K562 (cell line): ENCODE measurements around the gene CYSTM1. TPM values are rescaled to one million over a fixed set of nuclear protein-coding genes. Genes with fewer than 3 reads are reported as not detected.

ENCODE experiments used
- CEBPG ChIP-seq, 3 experiments: fragments of 200-800 bp in 1 of 3; sonication (Bioruptor generic) in 1 of 3; sonication (generic) in 1 of 3; formaldehyde crosslinking in 1 of 3; IDR thresholded peaks in 2 of 3; conservative IDR thresholded peaks in 1 of 3; 2 replicates each; pipeline versions ENCODE4 v1.6.1 to v1.8.0; 2016 to 2022; ENCODE audit warnings: missing compliant biosample characterization in 2 of 3, missing genetic modification characterization in 2 of 3, mild to moderate bottlenecking in 1 of 3, missing genetic modification reagents in 1 of 3
- CTCFL ChIP-seq: IDR thresholded peaks from 2 replicates; pipeline ENCODE4 v1.6.1; 2011; ENCODE audit warnings: borderline replicate concordance, low read depth, mild to moderate bottlenecking, moderate library complexity, low read length; ENCODE audit not compliant: insufficient read depth, poor library complexity, severe bottlenecking
- DMBX1 ChIP-seq: fragments of 250-450 bp; sonication (Bioruptor Pico); IDR thresholded peaks from 2 replicates; pipeline ENCODE4 v1.8.0; 2022; ENCODE audit warnings: inconsistent platforms, mild to moderate bottlenecking, moderate library complexity, borderline replicate concordance
- ELF2 ChIP-seq: fragments of 250-450 bp; sonication (Bioruptor Pico); IDR thresholded peaks from 2 replicates; pipeline ENCODE4 v1.5.0; 2021; ENCODE audit warnings: mild to moderate bottlenecking
- ESRRA ChIP-seq: fragments of 450-650 bp; IDR thresholded peaks from 2 replicates; pipeline ENCODE4 v1.6.1; 2014; ENCODE audit warnings: low read depth, mild to moderate bottlenecking, moderate library complexity, borderline replicate concordance
- JUND ChIP-seq, 2 experiments: IDR thresholded peaks; 2 replicates in 1 of 2; 3 replicates in 1 of 2; pipeline ENCODE4 v1.6.1; 2011; ENCODE audit warnings: borderline replicate concordance in 2 of 2, low read depth in 2 of 2, low read length in 2 of 2, improper control_type of control experiment in 1 of 2, missing biosample characterization in 1 of 2, missing genetic modification characterization in 1 of 2, missing genetic modification reagents in 1 of 2
- KLF10 ChIP-seq: fragments of 250-450 bp; sonication (Bioruptor Pico); IDR thresholded peaks from 2 replicates; pipeline ENCODE4 v1.6.1; 2021; ENCODE audit warnings: matching md5 sums
- NR0B1 ChIP-seq: fragments of 450-650 bp; IDR thresholded peaks from one replicate; pipeline ENCODE4 v1.6.1; 2018; ENCODE audit warnings: mild to moderate bottlenecking, moderate library complexity; ENCODE audit not compliant: partially characterized antibody
- NR1H2 ChIP-seq: sonication (generic); formaldehyde crosslinking; IDR thresholded peaks from 2 replicates; pipeline ENCODE4 v1.4.0; 2020; ENCODE audit warnings: mild to moderate bottlenecking, missing genetic modification reagents
- PBX2 ChIP-seq, 2 experiments: IDR thresholded peaks in 1 of 2; conservative IDR thresholded peaks in 1 of 2; 2 replicates each; pipeline ENCODE4 v1.6.1; 2016; ENCODE audit warnings: low read depth in 2 of 2, mild to moderate bottlenecking in 1 of 2, missing compliant biosample characterization in 1 of 2, missing genetic modification characterization in 1 of 2, moderate library complexity in 1 of 2
- RBM22 ChIP-seq: fragments of 200-400 bp; formaldehyde crosslinking; IDR thresholded peaks from 2 replicates; pipeline ENCODE4 v1.6.1; 2018; ENCODE audit warnings: low read length, low read depth; ENCODE audit not compliant: poor library complexity, severe bottlenecking
- RERE ChIP-seq: sonication (generic); formaldehyde crosslinking; IDR thresholded peaks from 2 replicates; pipeline ENCODE4 v1.8.0; 2023; ENCODE audit warnings: missing genetic modification reagents, mild to moderate bottlenecking, borderline replicate concordance
- SRF ChIP-seq, 2 experiments: fragments of 250-450, 450-650 bp in 1 of 2; sonication (Bioruptor Pico) in 1 of 2; sonication (generic) in 1 of 2; formaldehyde crosslinking; IDR thresholded peaks; 2 replicates each; pipeline versions ENCODE4 v1.5.0 to v1.5.1; 2020 to 2022; ENCODE audit warnings: mild to moderate bottlenecking in 1 of 2, missing genetic modification reagents in 1 of 2
- polyA plus RNA-seq, 8 experiments: library from polyadenylated mRNA; depleted of rRNA in 4 of 8; stranded (reverse) in 5 of 8; unstranded in 3 of 8; fragments of >200 nt; fragmentation: Nextera tagmentation in 2 of 8; fragmentation: Illumina TruSeq in 1 of 8; extraction: Ambion mirVana in 2 of 8; extraction: Trizol in 1 of 8; gene quantifications; 2 replicates each; pipeline versions ENCODE4 v1.2.1 to v1.2.3, GENCODE V29; 2011 to 2014; ENCODE audit warnings: inconsistent platforms in 1 of 8, missing spikeins in 1 of 8
- total RNA-seq, 7 experiments: library from RNA; depleted of rRNA in 6 of 7; stranded (reverse); fragments of >200 nt in 6 of 7; fragmentation: Illumina TruSeq in 2 of 7; extraction: Trizol in 2 of 7; gene quantifications; 2 replicates each; pipeline versions ENCODE4 v1.2.1 to v1.2.3, GENCODE V29; 2011 to 2021; ENCODE audit warnings: low replicate concordance in 1 of 7

Gene CYSTM1
- total and polyA plus RNA-seq, 9 of the 15 experiments (the other 6 are each of a cell fraction or from before 2014, with no cell fraction given), result 76.1 to 422 (median 108) TPM

GRCh38 chr5:140153255-140153654 is 21.7 kb upstream of the CYSTM1 start (continued):
- TF ChIP-seq NR0B1, result no peak
- no peak for TF ChIP-seq RBM22
- no peak for TF ChIP-seq DMBX1 (CRISPR knock-in tag)
- TF ChIP-seq JUND (IDR thresholded peaks at IDR 0.05; ENCODE audit: borderline replicate concordance, low read depth, low read length), result peak; percentile 29; the same call in 1 of the 2 replicates
- TF ChIP-seq JUND (tag; IDR thresholded peaks at IDR 0.05; ENCODE audit: borderline replicate concordance, low read depth, low read length), result no peak
- TF ChIP-seq RERE (CRISPR knock-in tag), result no peak
- no peak for TF ChIP-seq NR1H2 (CRISPR knock-in tag)
- TF ChIP-seq CEBPG (CRISPR knock-in tag; IDR thresholded peaks at IDR 0.05), result peak; percentile 93
- peak in 1 of 2 experiments; percentile 94; a peak in 2 of 4 replicates for TF ChIP-seq CEBPG (tag; conservative IDR thresholded peaks at IDR 0.05 in 1 of 2, IDR thresholded peaks at IDR 0.05 in 1 of 2)
- no peak for TF ChIP-seq KLF10 (CRISPR knock-in tag)
- TF ChIP-seq SRF (CRISPR knock-in tag; IDR thresholded peaks at IDR 0.05), result peak in 1 of 2 experiments; percentile 80; a peak in 1 of 4 replicates
- TF ChIP-seq ELF2, result no peak
- TF ChIP-seq CTCFL, result no peak
- TF ChIP-seq ESRRA, result no peak
- no peak for TF ChIP-seq PBX2 (CRISPR knock-in tag; IDR thresholded peaks at IDR 0.05; ENCODE audit: low read depth)
- no peak for TF ChIP-seq PBX2 (tag; conservative IDR thresholded peaks at IDR 0.05; ENCODE audit: low read depth)
